GM10266 (cell line): ENCODE results near the gene PHLPP1.

Experiments
- DNase-seq: peaks from one replicate; pipeline ENCODE4 v3.0.0; 2012; ENCODE audit errors: extremely low spot score
- TF ChIP-seq, protein P1 (sequence below): IDR thresholded peaks from 2 replicates; pipeline ENCODE4 v1.5.1; 2012; ENCODE audit warnings: mild to moderate bottlenecking, low read depth; ENCODE audit not compliant: control insufficient read depth, insufficient read depth; ENCODE audit errors: missing control alignments

PHLPP1 gene

DNA sequence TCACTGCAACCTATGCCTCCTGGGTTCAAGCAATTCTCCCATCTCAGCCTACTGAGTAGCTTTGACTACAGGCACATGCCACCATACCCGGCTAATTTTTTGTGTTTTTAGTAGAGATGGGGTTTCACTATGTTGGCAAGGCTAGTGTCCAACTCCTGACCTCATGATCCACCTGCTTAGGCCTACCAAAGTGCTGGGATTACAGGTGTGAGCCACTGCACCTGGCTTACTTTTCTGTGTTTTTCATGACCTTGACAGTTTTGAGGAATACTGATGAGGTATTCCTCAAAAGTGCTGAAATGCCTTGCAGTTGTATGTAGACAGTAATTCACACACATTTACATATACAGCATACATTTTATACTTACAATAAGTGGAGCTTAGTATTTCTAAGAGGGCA is 126.1 kb downstream of the PHLPP1 start:
- TF ChIP-seq, protein P1, sequence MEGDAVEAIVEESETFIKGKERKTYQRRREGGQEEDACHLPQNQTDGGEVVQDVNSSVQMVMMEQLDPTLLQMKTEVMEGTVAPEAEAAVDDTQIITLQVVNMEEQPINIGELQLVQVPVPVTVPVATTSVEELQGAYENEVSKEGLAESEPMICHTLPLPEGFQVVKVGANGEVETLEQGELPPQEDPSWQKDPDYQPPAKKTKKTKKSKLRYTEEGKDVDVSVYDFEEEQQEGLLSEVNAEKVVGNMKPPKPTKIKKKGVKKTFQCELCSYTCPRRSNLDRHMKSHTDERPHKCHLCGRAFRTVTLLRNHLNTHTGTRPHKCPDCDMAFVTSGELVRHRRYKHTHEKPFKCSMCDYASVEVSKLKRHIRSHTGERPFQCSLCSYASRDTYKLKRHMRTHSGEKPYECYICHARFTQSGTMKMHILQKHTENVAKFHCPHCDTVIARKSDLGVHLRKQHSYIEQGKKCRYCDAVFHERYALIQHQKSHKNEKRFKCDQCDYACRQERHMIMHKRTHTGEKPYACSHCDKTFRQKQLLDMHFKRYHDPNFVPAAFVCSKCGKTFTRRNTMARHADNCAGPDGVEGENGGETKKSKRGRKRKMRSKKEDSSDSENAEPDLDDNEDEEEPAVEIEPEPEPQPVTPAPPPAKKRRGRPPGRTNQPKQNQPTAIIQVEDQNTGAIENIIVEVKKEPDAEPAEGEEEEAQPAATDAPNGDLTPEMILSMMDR = no peak

DNA sequence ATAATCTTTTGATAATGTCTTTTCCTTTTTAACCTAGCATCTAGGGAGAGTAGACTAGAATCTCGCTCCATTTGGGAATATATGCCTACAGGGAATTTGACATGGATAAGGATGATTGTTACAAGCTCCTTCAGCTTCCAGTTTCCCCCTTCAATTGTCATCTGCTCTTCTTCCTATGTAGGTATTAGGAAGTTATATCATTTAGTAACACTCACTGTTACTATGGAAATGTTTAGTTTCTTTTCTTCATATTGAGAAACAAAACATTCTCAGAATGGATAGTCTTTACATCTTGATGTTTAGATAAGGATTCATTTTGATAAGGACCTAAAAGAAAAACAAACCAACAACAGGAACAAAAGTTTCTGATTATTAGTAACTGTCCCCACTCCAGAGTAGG is 127.6 kb downstream of the PHLPP1 start:
- DNase-seq = no peak
- TF ChIP-seq, protein P1 = no peak

More for the DNA sequence above, 126.1 kb downstream of the PHLPP1 start:
- no peak for DNase-seq

DNA sequence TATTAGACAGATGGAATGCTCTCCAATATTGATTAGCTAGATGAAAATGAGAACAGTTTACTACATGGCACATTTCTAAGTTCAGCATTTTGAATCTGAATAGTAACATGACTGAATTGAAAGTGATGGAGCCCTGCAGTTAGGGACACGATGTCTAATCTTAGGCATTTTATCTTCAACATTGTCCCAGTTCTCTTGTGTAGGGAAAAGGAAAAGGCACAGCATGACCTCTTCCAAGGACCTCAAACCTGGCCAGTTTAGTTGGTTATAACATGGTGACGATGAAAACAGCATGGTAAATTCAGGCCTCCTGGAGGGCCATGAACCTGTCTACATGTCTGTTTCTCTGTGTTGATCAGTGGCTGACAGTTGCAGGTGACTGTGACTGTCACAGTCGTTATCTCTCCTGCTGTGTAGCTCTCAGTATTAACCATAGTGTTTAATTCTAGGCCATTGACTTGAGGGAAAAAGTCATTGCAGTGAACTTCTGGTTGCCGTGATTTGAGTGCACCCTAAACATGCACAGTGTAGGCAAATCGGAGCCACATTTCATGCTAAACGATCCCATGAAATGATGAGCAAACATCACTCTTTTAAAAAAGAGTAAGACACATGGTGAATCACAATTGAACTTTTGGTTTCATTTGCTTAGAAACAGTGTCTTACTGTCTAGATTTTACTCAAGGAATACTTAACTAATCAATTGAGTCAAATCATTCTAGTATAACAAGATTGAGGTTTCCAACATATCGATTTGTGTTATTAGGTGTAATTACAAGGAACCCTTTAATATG is 129.7 kb downstream of the PHLPP1 start:
- no peak for DNase-seq

DNA sequence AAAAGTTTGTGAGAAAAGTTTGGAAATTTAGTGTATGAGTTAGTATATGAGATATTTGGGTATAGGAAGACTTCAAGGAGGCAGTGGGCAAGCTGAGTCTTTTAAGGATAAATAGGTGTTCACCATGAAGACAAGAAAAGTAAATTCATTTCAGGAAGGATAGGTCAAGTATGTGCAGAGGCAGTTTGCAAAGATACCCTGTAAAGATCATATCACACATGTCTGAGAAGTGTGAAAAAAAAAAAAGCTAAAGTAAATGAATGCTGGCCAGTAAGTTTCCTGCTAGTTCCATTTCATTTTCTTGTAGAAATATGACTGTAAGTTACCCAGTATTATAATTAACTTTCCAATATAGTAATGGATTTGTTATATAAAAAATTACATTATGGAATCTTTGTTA is 131.0 kb downstream of the PHLPP1 start:
- TF ChIP-seq, protein P1 = no peak
- DNase-seq = no peak

More for the DNA sequence above, 129.7 kb downstream of the PHLPP1 start:
- TF ChIP-seq, protein P1 = no peak

DNA sequence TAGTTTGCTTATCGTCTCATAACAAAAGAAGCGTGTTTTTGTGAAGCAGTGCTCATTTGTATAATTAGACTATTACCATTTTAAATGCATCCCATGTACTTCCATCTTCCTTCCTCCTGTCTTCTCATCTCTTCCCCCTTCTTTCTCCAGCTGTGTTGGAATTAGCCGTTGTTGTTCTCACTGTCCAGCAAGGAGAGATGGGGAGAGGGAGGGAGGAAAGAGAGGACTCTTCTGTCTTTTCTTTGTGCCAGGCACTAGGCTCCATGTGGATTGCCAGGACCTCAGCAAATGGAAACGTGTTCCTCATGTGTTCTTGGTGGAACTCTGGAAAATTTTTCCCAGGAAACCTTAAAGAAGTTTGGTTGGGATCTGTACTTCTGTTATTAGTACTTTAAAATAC is 131.7 kb downstream of the PHLPP1 start:
- TF ChIP-seq, protein P1 = no peak
- DNase-seq = no peak

DNA sequence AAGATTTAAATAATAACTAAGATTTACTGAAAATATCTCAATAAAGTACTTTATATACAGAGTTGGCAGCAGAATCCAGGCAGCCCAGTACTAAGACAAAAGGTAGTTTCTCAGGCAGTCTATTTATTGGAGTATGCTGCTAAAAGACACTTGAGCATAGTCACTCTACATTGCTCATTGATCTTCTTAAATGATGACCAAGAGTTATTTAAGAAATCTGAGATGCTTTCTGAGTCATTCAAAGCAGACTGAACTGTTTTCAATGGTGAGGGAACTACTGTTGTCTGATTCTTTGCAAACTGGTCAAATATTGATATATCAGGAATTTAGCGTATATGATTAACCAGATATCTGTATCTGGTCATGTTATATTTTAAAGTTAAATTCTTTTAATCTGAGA is 133.6 kb downstream of the PHLPP1 start:
- TF ChIP-seq, protein P1 = no peak
- no peak for DNase-seq

DNA sequence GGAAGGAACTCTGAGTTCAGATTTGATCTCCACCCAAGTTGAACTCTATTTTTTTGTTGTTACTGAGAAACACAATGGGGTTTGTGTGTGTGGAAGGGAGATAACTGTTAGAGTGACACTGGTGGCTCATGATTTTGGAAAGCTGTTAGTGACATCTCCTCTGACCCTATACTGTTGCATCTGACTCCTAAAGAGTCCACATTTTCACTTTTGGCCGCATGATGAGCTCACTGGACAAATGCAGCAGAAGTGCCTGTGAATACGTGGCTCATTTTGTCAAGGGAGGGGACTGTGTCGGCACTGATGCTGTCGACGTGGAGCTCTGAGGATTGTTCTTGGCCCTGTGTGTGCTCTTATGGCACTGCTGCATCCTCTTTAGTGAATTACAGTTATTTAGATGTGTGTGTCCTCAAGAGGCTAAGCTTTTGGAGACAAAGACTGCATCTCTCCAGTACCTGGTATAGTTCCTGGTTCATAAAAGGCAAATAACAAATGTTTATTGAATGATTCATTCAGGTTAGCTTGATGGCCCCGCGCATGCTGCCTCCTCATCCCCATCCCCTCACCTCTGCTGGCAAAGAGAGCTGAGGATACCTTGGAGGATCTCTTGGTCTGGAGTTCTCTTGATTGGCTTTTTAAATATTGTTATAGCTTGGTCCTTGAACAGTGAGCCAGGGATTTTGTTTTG is 135.4 kb downstream of the PHLPP1 start:
- TF ChIP-seq, protein P1 = no peak
- DNase-seq = no peak
